Endothelial cell (in vitro differentiated cells): ENCODE results near the gene PRDM15. TPM values are rescaled to one million over a fixed set of nuclear protein-coding genes. Genes with fewer than 3 reads are reported as not detected.

ENCODE experiments used
- DNase-seq: peaks from one replicate; pipeline ENCODE4 v3.0.0; 2021; ENCODE audit warnings: low spot score
- H3K27ac Mint-ChIP-seq: one replicate; pipeline ENCODE4 v1.8.0; 2021; ENCODE audit warnings: mixed read lengths, inconsistent platforms; ENCODE audit not compliant: unreplicated experiment
- H3K27me3 Mint-ChIP-seq: one replicate; pipeline ENCODE4 v1.8.0; 2021; ENCODE audit warnings: mild to moderate bottlenecking, moderate library complexity, mixed read lengths, inconsistent platforms; ENCODE audit not compliant: unreplicated experiment
- H3K36me3 Mint-ChIP-seq: one replicate; pipeline ENCODE4 v1.8.0; 2021; ENCODE audit warnings: mild to moderate bottlenecking, low read depth, mixed read lengths, inconsistent platforms; ENCODE audit not compliant: unreplicated experiment
- H3K4me1 Mint-ChIP-seq: one replicate; pipeline ENCODE4 v1.8.0; 2021; ENCODE audit warnings: mild to moderate bottlenecking, mixed read lengths, inconsistent platforms; ENCODE audit not compliant: unreplicated experiment
- H3K4me3 Mint-ChIP-seq: one replicate; pipeline ENCODE4 v1.8.0; 2021; ENCODE audit warnings: mild to moderate bottlenecking, mixed read lengths, inconsistent platforms; ENCODE audit not compliant: unreplicated experiment
- H3K9me3 Mint-ChIP-seq: one replicate; pipeline ENCODE4 v1.8.0; 2021; ENCODE audit warnings: mixed read lengths, inconsistent platforms; ENCODE audit not compliant: unreplicated experiment
- total RNA-seq: library from RNA; stranded (reverse); fragmentation: NEBNext Ultra II Directional; extraction: Animal tissue kit (Norgen Biotek cat#: 25700); gene quantifications from one replicate; pipeline ENCODE4 v1.2.1, GENCODE V29; 2021; ENCODE audit not compliant: unreplicated experiment
- TF ChIP-seq, protein P1 (sequence below): fragments of 200-600 bp; sonication (generic); IDR thresholded peaks from one replicate; pipeline ENCODE4 v1.5.0; 2021; ENCODE audit warnings: antibody characterized with exemption; ENCODE audit not compliant: unreplicated experiment

The PRDM15 gene
- total RNA-seq, 1 donor from 2014 or later, result 7.5 TPM

GRCh38 chr21:41901099-41901498, 22.0 kb upstream of the PRDM15 start:
- peaks cover 25% of the 10 kb centered on the region for H3K36me3 Mint-ChIP-seq
- H3K27ac Mint-ChIP-seq, result no peak overlapping the region
- H3K27me3 Mint-ChIP-seq, result peaks cover 7% of the 10 kb centered on the region
- no peaks in the 10 kb centered on the region for H3K9me3 Mint-ChIP-seq
- DNase-seq, result no peak
- H3K4me1 Mint-ChIP-seq, result peaks cover 20% of the 10 kb centered on the region
- no peak overlapping the region for H3K4me3 Mint-ChIP-seq
- TF ChIP-seq, protein P1, sequence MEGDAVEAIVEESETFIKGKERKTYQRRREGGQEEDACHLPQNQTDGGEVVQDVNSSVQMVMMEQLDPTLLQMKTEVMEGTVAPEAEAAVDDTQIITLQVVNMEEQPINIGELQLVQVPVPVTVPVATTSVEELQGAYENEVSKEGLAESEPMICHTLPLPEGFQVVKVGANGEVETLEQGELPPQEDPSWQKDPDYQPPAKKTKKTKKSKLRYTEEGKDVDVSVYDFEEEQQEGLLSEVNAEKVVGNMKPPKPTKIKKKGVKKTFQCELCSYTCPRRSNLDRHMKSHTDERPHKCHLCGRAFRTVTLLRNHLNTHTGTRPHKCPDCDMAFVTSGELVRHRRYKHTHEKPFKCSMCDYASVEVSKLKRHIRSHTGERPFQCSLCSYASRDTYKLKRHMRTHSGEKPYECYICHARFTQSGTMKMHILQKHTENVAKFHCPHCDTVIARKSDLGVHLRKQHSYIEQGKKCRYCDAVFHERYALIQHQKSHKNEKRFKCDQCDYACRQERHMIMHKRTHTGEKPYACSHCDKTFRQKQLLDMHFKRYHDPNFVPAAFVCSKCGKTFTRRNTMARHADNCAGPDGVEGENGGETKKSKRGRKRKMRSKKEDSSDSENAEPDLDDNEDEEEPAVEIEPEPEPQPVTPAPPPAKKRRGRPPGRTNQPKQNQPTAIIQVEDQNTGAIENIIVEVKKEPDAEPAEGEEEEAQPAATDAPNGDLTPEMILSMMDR, result no peak

DNA sequence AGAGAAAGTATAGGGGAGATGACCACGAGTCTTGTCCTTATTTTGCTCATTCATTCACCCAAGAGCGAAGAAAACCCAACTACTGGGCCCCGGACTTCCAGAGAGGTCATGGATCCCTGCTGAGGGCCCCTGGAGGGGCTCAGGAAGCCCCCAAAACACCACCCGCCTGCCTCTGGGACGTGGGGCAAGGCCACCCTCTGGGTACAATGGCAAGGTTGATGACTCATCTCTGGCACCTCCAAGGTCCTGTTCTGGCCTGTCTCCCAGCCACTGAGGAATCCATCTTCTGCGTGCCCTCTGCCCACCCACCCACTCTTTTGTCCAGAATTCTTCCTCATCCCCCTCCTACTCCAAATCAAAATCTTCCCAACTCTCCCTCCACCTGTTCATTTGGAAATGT, 21.3 kb upstream of the PRDM15 start:
- no peak overlapping the region for H3K27ac Mint-ChIP-seq
- DNase-seq, result no peak
- H3K36me3 Mint-ChIP-seq, result peaks cover 29% of the 10 kb centered on the region
- TF ChIP-seq, protein P1, result no peak
- peaks cover 27% of the 10 kb centered on the region for H3K4me1 Mint-ChIP-seq
- peaks cover 10% of the 10 kb centered on the region for H3K27me3 Mint-ChIP-seq
- H3K9me3 Mint-ChIP-seq, result no peaks in the 10 kb centered on the region
- H3K4me3 Mint-ChIP-seq, result no peak overlapping the region

DNA sequence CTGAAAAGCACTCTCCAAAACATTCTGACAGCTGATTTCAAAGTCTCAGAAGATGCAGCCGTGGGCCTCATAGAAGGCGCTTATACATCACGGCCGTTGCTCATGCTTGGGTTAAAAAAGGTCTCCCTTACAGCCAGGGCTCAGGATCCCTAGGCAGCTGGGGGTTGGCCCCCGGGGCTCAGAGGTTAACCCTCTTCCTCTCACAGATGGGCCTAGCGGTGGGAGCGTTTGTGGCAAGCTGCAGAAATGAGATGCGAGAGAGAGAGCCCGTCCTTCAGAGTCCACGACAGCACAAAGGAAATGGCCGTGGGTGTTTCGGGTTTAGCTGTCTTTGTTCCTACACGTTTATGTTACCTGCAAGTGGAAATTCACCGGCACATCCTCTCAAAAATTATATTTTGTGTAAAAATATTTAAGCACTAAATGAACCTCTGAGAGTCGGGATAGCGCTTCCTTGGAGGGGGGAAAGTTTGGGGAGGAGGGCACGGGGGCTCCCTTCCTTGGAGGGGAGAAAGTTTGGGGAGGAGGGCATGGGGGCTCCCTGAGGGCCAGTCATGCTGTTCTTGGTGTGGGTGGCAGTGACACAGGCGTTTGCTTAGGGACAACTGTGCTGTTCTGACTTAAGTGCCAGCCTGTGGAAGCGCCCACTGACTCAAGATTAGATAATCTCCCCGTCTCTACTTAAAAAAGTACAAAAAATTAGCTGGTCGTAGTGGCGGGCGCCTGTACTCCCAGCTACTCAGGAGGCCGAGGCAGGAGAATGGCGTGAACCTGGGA, 20.5 kb upstream of the PRDM15 start:
- no peak for DNase-seq
- no peak overlapping the region for H3K27ac Mint-ChIP-seq

GRCh38 chr21:41898998-41899397, 19.9 kb upstream of the PRDM15 start:
- Mint-ChIP-seq H3K27ac (no peak overlapping the region), H3K9me3 (no peaks in the 10 kb centered on the region), H3K27me3 (peaks cover 10% of the 10 kb centered on the region), H3K36me3 (peaks cover 29% of the 10 kb centered on the region), H3K4me1 (peaks cover 34% of the 10 kb centered on the region), H3K4me3 (no peak overlapping the region)
- no peak for DNase-seq
- TF ChIP-seq, protein P1, result no peak

More for the DNA sequence above, 20.5 kb upstream of the PRDM15 start:
- Mint-ChIP-seq H3K4me1 (peaks cover 34% of the 10 kb centered on the region), H3K9me3 (no peaks in the 10 kb centered on the region), H3K36me3 (peaks cover 29% of the 10 kb centered on the region), H3K27me3 (peaks cover 10% of the 10 kb centered on the region), H3K4me3 (no peak overlapping the region)
- TF ChIP-seq, protein P1, result no peak

DNA sequence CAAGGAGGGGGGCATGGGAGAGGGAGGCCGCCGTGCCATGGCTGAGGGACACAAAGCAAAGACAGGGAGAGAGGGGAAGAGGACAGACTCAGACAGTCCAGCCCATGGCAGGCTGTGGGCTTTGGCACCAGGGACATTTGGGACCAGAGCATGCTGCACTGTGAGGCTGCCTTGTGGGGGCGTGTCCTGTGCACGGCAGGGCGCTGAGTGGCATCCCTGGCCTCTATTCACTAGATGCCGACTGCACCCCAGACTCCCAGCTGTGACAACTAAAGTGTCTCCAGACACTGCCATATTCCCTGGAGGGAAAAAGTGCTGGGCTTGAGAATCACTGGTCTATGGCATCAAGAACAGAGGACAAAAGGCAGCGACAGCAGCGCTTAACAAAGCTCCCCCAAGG, 18.6 kb upstream of the PRDM15 start:
- Mint-ChIP-seq H3K27ac (no peak overlapping the region), H3K4me3 (no peak overlapping the region), H3K27me3 (peaks cover 10% of the 10 kb centered on the region), H3K4me1 (peaks cover 34% of the 10 kb centered on the region), H3K9me3 (no peaks in the 10 kb centered on the region), H3K36me3 (peaks cover 24% of the 10 kb centered on the region)
- TF ChIP-seq, protein P1, result no peak
- no peak for DNase-seq
